Osteocyte (in vitro differentiated cells): Measurements from ENCODE around the gene ARMH2. TPM values are rescaled to one million over a fixed set of nuclear protein-coding genes. Genes with fewer than 3 reads are reported as not detected.

Experiments
- DNase-seq: peaks from one replicate; pipeline ENCODE4 v3.0.0; 2021; ENCODE audit warnings: mixed read lengths; ENCODE audit not compliant: unreplicated experiment; ENCODE audit errors: extremely low spot score
- H3K27ac Mint-ChIP-seq: one replicate; pipeline ENCODE4 v1.8.0; 2021; ENCODE audit warnings: mild to moderate bottlenecking, mixed read lengths; ENCODE audit not compliant: unreplicated experiment
- H3K27me3 Mint-ChIP-seq: one replicate; pipeline ENCODE4 v1.8.0; 2021; ENCODE audit warnings: mixed read lengths; ENCODE audit not compliant: unreplicated experiment
- H3K36me3 Mint-ChIP-seq: one replicate; pipeline ENCODE4 v1.8.0; 2021; ENCODE audit warnings: mixed read lengths; ENCODE audit not compliant: unreplicated experiment
- H3K4me1 Mint-ChIP-seq: one replicate; pipeline ENCODE4 v1.8.0; 2021; ENCODE audit warnings: mixed read lengths; ENCODE audit not compliant: unreplicated experiment
- H3K4me3 Mint-ChIP-seq: one replicate; pipeline ENCODE4 v1.8.0; 2021; ENCODE audit warnings: mild to moderate bottlenecking, moderate library complexity, mixed read lengths; ENCODE audit not compliant: unreplicated experiment
- H3K9me3 Mint-ChIP-seq: one replicate; pipeline ENCODE4 v1.8.0; 2021; ENCODE audit warnings: mixed read lengths; ENCODE audit not compliant: unreplicated experiment
- CTCF ChIP-seq: fragments of 200-600 bp; sonication (generic); IDR thresholded peaks from 2 replicates; pipeline ENCODE4 v1.5.0; 2021; ENCODE audit warnings: antibody characterized with exemption, mild to moderate bottlenecking, moderate library complexity
- total RNA-seq: library from RNA; stranded (reverse); gene quantifications from 2 replicates; pipeline ENCODE4 v1.2.1, GENCODE V29; 2021

Gene ARMH2
- total RNA-seq, 1 donor from 2014 or later, result not detected

GRCh38 chr6:24763578-24763977 is 35.1 kb downstream of the ARMH2 start:
- Mint-ChIP-seq H3K36me3 (no peaks in the 10 kb centered on the region), H3K4me1 (peaks cover 2% of the 10 kb centered on the region), H3K4me3 (no peak overlapping the region), H3K27ac (no peak overlapping the region), H3K27me3 (no peaks in the 10 kb centered on the region), H3K9me3 (no peaks in the 10 kb centered on the region)
- DNase-seq, result no peak
- no peak for TF ChIP-seq CTCF

DNA sequence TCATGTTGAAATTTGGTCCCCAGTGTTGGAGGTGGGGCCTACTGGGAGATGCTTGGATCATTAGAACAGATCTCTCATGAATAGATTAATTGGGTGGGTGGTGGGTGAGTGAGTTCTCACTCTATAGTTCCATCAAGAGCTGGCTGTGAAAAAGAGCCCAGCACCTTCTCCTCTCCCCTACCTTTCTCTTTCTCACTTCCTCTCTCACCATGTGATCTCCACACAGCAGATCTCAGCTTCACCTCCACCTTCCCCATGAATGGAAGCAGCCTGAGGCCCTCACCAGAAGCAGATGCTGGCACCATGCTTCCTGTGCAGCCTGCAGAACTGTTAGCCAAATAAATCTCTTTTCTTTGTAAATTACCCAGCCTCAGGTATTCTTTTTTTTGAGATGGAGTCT is 36.9 kb downstream of the ARMH2 start:
- no peak for TF ChIP-seq CTCF
- no peaks in the 10 kb centered on the region for H3K9me3 Mint-ChIP-seq
- H3K36me3 Mint-ChIP-seq, result no peaks in the 10 kb centered on the region
- no peak overlapping the region for H3K4me3 Mint-ChIP-seq
- H3K27me3 Mint-ChIP-seq, result no peaks in the 10 kb centered on the region
- no peak overlapping the region for H3K27ac Mint-ChIP-seq
- no peaks in the 10 kb centered on the region for H3K4me1 Mint-ChIP-seq
- no peak for DNase-seq

- H3K36me3 Mint-ChIP-seq, result no peaks in the 10 kb centered on the region
- no peak overlapping the region for H3K27ac Mint-ChIP-seq
- H3K4me3 Mint-ChIP-seq, result no peak overlapping the region
- H3K4me1 Mint-ChIP-seq, result no peaks in the 10 kb centered on the region
- no peaks in the 10 kb centered on the region for H3K9me3 Mint-ChIP-seq
- no peaks in the 10 kb centered on the region for H3K27me3 Mint-ChIP-seq
- DNase-seq, result no peak
- no peak for TF ChIP-seq CTCF
These were observed 37.4 kb downstream of the ARMH2 start for GRCh38 chr6:24761193-24761835.

- Mint-ChIP-seq H3K27ac (no peak overlapping the region), H3K4me3 (no peak overlapping the region)
These were observed 38.5 kb downstream of the ARMH2 start for GRCh38 chr6:24760210-24760609.

GRCh38 chr6:24759718-24760117 is 39.0 kb downstream of the ARMH2 start:
- Mint-ChIP-seq H3K9me3 (no peaks in the 10 kb centered on the region), H3K36me3 (no peaks in the 10 kb centered on the region), H3K27ac (no peak overlapping the region), H3K4me1 (no peaks in the 10 kb centered on the region), H3K27me3 (no peaks in the 10 kb centered on the region), H3K4me3 (no peak overlapping the region)
- DNase-seq, result no peak
- TF ChIP-seq CTCF, result no peak

More at GRCh38 chr6:24760210-24760609, 38.5 kb downstream of the ARMH2 start:
- H3K4me1 Mint-ChIP-seq, result no peaks in the 10 kb centered on the region
- H3K9me3 Mint-ChIP-seq, result no peaks in the 10 kb centered on the region
- TF ChIP-seq CTCF, result no peak
- DNase-seq, result no peak
- H3K27me3 Mint-ChIP-seq, result no peaks in the 10 kb centered on the region
- H3K36me3 Mint-ChIP-seq, result no peaks in the 10 kb centered on the region
